Cardiac fibroblast (primary cell): ENCODE measurements around the gene CPN2.

Experiments used
- DNase-seq, 2 donors: peaks; one replicate each; pipeline versions ENCODE4 v3.0.0 to v3.0.0-alpha.2; 2010; ENCODE audit warnings: low read depth in 2 of 2
- H3K4me3 ChIP-seq, 2 donors: replicated peaks in 1 of 2; 1 replicate in 1 of 2; 2 replicates in 1 of 2; pipeline ENCODE4 v1.5.1; 2011; ENCODE audit warnings: low read depth in 2 of 2, low read length in 2 of 2, mild to moderate bottlenecking in 2 of 2, moderate library complexity in 1 of 2
- CTCF ChIP-seq: IDR thresholded peaks from one replicate; pipeline ENCODE4 v1.5.1; 2011; ENCODE audit warnings: low read depth, mild to moderate bottlenecking, low read length, inconsistent platforms

CPN2 gene

GRCh38 chr3:194367992-194368841, 17.1 kb upstream of the CPN2 start:
- TF ChIP-seq CTCF: no peak
- peak; percentile 5 to 21 for DNase-seq
- H3K4me3 ChIP-seq: no peak overlapping the region

GRCh38 chr3:194365978-194366490, 14.9 kb upstream of the CPN2 start:
- TF ChIP-seq CTCF: no peak
- no peak overlapping the region for H3K4me3 ChIP-seq
- no peak for DNase-seq

- TF ChIP-seq CTCF: no peak
- H3K4me3 ChIP-seq: no peak overlapping the region
- no peak for DNase-seq
These were observed 14.4 kb upstream of the CPN2 start for GRCh38 chr3:194365526-194365925.

GRCh38 chr3:194364652-194365434, 13.7 kb upstream of the CPN2 start:
- TF ChIP-seq CTCF: no peak
- peak; percentile 45 to 69 for DNase-seq
- H3K4me3 ChIP-seq: no peak overlapping the region

- TF ChIP-seq CTCF: no peak
- DNase-seq: no peak
- H3K4me3 ChIP-seq: no peak overlapping the region
These were observed 13.2 kb upstream of the CPN2 start for GRCh38 chr3:194364314-194364651.

GRCh38 chr3:194360568-194360967, 9.4 kb upstream of the CPN2 start:
- TF ChIP-seq CTCF: no peak
- no peak for DNase-seq
- H3K4me3 ChIP-seq: no peak overlapping the region
